22Rv1 (cell line): ENCODE results near the gene CRYBG2.

Source experiments
- CTCF ChIP-seq: fragments of 450-650 bp; IDR thresholded peaks from 2 replicates; pipeline ENCODE4 v1.5.1; 2017; ENCODE audit warnings: mild to moderate bottlenecking
- ZFX ChIP-seq: fragments of 450-650 bp; IDR thresholded peaks from 2 replicates; pipeline ENCODE4 v1.6.1; 2017; ENCODE audit warnings: antibody characterized with exemption, borderline replicate concordance

DNA sequence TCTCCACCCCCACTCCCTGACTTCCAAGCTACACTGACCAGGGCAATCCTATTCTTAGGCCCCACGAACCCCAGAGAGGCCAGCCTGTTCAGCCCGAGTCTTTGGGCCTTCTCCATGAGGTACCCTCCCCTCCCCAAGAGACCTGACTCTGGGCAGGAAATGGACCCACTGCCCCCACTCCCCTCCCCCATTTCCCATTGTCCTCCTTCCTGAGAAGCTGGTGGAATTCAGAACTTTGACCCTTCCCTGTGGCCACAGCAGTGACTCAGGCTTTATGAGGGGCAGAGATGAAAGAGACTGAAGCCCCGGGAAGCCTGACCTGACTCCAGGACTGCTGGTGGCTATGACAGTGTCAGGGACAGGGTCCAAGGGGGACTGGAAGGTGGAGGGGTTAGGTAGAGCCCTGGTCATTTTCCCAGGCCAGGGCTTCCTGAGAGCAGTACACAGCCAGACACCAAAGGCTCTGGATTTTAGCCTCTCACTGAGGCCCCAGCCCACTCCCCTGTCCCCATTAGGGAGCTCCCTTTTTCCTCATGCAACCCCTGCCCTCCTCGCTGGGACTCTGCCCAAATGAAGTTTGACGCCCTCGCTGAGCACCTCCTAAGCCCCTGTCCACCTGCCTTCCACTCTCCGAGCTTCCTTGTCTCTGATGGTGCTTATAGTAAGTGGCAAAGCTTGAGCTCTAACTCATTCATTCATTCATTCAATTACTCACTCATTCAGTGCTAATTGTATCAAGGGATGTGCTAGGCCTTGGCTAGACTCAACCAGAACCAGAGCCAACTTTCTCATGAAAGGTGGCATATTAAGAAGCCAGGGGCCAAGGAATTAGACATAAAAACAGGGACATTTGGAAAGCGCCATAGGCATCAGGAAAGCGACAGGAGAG is 3.0 kb downstream of the CRYBG2 start:
- TF ChIP-seq CTCF = no peak
- no peak for TF ChIP-seq ZFX
